Endometrial microvascular endothelial cells (primary cell): Measurements from ENCODE around the gene MOB2. TPM values are rescaled to one million over a fixed set of nuclear protein-coding genes. Genes with fewer than 3 reads are reported as not detected.

Source experiments
- in situ Hi-C: cut with HindIII; loops from 2 replicates; pipeline ENCODE4 v1.10.0; 2017; ENCODE audit warnings: low sequenced_read_pairs, low pct_unique_long_range_greater_than_20kb; ENCODE audit errors: inconsistent ontology term
- total RNA-seq: library from RNA; depleted of rRNA; stranded (reverse); fragments of >200 nt; gene quantifications from one replicate; pipeline ENCODE4 v1.2.3, GENCODE V29; 2015; ENCODE audit errors: inconsistent ontology term

MOB2 gene
- total RNA-seq, 1 donor from 2014 or later, result 20.7 TPM

- in situ Hi-C loops, result no loop called here
Observed at GRCh38 chr11:1507381-1508140, 21.0 kb upstream of the MOB2 start.

GRCh38 chr11:1506981-1507380 lies 20.4 kb upstream of the MOB2 start:
- in situ Hi-C loops, result no loop called here

GRCh38 chr11:1505480-1505879 lies 18.9 kb upstream of the MOB2 start:
- in situ Hi-C loops, result no loop called here

- in situ Hi-C loops, result no loop called here
Observed at GRCh38 chr11:1504581-1505290, 18.2 kb upstream of the MOB2 start.

- in situ Hi-C loops, result no loop called here
Observed at GRCh38 chr11:1504138-1504537, 17.6 kb upstream of the MOB2 start.

GRCh38 chr11:1503708-1504104 lies 17.1 kb upstream of the MOB2 start:
- in situ Hi-C loops, result no loop called here

GRCh38 chr11:1502954-1503707 lies 16.6 kb upstream of the MOB2 start:
- in situ Hi-C loops, result no loop called here

- in situ Hi-C loops, result no loop called here
Observed at GRCh38 chr11:1502168-1502953, 15.8 kb upstream of the MOB2 start.

GRCh38 chr11:1501421-1502167 lies 15.0 kb upstream of the MOB2 start:
- in situ Hi-C loops, result no loop called here

- in situ Hi-C loops, result no loop called here
Observed at GRCh38 chr11:1500466-1501420, 14.2 kb upstream of the MOB2 start.

GRCh38 chr11:1499899-1500298 lies 13.3 kb upstream of the MOB2 start:
- in situ Hi-C loops, result no loop called here

- in situ Hi-C loops, result no loop called here
Observed at GRCh38 chr11:1499261-1499890, 12.8 kb upstream of the MOB2 start.

GRCh38 chr11:1498262-1498661 lies 11.7 kb upstream of the MOB2 start:
- in situ Hi-C loops, result no loop called here

GRCh38 chr11:1497600-1497999 lies 11.0 kb upstream of the MOB2 start:
- in situ Hi-C loops, result no loop called here

- in situ Hi-C loops, result no loop called here
Observed at GRCh38 chr11:1496761-1497095, 10.1 kb upstream of the MOB2 start.

- in situ Hi-C loops, result no loop called here
Observed at GRCh38 chr11:1496091-1496760, 9.6 kb upstream of the MOB2 start.

GRCh38 chr11:1494650-1495049 lies 8.1 kb upstream of the MOB2 start:
- in situ Hi-C loops, result no loop called here
